ENCODE measurements around the gene GSTM4.
A peak's percentile ranks its signal among the peaks of the same experiment; 100 is the strongest.
"Not testable (repeated sequence)": the region's sequence is repeated elsewhere in the genome, so short reads cannot be mapped to it uniquely, and the experiment has no call there.

The GSTM4 gene

DNA sequence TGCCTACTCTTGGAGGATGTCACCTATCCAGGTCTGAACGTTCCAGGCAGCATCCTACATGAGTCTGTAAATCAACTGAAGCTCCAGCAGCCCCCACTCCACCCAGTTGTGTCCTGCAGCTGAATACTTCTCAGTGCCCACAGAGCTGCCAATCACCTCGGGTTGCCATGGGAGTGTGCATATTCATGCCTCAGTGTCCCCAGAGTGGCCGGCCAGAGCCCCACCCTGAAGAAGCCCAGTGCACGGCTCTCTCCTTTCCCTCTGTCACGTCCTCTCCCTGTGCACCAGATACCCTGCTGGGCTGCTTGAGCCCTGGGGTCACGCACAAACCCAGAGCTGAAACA is 16.1 kb upstream of the GSTM4 start:
- no peak for DNase-seq

DNA sequence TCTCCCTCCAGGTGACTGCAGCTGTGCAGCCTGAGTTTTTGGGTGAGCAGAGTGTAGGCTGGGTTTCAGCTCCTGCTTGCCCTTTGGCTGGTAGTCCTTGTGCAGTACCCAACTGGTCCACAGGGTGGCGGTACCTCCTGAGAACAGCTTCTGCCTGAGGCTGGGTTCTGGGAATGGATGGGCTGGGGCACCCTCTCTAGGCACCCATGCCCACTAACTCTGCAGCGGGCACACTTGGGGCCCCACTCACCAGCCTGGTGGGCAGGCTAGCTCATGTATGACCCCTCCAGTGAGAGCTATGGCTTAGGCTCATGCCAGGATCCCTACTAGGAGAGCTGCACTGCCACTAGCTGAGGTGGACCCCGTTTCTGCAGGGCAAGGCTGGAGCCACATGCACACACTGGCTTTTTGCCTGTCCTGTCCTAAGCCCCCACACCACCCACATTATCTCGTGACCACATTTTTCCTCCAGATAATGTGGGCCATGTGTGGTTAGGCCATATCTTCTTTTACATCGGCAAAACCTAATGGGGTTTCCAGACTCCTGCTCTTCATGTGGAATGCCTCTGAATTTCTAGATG is 15.5 kb upstream of the GSTM4 start:
- DNase-seq: peak; percentile 64

DNA sequence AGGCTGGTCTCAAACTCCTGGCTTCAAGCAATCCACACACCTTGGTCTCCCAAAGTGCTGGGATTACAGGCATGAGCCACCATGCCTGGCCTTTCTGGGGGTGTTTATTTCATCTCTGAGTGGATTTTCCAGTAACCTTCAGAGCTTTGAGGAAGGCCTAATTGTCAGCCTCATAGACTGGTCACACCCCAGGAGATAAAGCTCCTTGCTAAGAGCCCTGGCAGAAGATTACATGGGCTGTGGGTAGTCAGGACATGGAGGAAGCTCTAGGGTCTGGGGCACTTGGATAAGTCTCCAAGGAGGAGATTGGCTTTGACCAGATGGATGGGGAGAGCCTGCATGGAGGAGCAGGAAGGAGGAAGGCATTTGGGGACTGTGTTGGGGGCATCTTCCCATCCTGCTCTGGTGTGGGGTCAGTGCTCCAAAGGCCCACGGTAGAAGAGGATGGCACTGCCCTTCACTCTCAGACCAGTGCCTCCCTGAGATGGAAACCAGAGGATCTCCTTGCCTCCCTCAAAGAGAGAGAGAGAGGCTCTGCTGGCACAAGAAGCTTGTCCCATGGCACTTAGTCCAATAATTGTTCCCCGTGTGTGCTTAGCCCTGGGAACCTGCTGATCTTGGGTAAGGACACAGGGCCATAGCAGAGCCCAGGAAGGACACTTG is 14.7 kb upstream of the GSTM4 start:
- no peak for DNase-seq

DNA sequence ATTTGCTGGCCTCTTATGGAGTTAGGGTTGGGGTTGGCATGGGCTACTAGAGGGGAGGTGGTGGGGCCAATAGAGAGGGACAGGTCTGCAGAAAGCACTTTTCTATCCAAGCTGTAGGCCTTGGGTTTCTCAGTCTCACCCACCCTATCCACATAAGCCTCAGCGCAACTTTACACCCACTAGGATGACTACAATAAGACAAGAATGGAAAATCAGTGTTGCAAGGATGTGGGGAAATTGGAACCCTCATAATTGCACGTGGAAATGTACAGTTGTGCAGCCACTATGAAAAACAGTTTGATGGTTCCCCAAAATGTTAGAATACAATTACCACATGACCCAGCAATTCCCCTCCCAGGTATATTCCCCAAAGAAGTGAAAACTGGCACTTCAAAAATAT is 14.0 kb upstream of the GSTM4 start:
- DNase-seq: no peak

DNA sequence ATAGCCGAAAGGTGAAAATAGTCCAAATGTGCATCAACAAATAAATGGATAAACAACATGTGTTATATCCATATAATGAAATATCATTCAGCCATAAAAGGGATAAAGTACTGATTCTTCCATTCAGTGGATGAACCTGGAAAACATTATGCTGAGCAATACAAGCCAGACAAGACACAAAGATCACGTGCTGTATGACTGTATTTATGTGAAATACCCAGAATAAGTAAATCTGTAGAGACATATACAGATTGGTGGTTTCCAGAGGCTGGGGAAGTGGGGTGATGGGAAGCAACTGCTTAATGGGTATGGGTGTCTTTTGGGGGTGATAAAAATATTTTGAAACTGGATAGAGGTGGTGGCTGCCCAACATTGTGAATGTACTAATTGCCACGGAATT is 13.3 kb upstream of the GSTM4 start:
- no peak for DNase-seq

DNA sequence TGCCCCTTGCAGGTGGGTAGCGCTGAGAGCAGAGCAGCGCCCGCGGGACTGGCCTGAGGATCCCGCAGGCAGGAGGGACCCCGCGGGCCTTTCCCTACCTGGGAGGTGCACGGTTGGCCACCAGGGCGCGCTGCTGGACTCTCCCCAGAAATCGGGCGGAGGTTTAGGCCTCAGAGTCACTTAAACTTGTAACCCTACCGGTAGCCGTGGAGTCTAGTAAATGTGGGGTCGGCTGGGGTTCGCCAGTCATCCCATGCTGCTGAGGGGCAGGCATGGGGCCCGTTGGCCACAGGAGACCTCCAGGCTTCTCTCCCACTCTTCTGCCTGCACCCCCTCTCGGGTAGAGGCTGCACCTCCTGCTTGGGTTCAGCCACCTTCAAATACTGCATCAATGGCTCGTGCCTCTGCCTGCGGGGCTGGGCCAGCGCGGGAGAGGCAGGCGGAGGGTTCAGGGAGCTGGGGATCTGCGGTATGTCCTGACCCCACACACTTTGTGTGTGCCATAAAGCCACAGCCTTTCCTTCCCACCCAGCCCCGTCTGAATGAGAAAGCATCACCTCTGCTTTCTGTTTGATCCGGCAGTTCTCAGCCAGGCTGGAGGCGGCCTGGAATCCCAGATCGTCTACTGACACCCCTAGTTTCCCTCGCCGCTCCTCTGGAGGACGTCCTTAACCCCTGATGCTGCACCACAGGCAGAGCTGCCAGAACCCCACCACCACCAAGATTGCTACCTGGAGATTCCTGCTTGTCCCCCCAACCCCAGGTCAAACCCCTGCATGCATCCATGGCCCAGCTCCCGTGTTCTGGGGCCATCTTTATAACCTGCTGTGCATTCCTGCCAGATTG is 12.3 kb upstream of the GSTM4 start:
- DNase-seq: peak; percentile 62

DNA sequence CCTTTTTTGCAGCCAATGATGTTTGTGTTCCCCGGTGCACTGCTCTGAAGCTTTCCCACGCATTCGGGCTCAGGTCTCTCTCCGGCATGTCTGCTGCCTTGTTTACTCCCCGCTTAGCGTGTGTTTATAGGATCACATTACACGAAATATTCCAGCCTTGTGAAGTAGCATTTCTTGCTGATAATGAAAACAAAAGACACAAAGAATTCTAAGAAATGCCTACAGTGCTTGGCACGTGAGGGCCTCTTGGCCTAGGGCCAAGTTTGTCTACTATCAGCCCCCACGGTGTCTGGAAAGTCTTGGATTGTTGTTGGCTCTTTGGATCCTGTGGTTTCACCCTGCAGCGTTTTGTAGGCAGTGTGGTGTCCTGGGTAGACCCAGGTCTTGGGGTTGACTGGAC is 11.2 kb upstream of the GSTM4 start:
- DNase-seq: peak; percentile 25

DNA sequence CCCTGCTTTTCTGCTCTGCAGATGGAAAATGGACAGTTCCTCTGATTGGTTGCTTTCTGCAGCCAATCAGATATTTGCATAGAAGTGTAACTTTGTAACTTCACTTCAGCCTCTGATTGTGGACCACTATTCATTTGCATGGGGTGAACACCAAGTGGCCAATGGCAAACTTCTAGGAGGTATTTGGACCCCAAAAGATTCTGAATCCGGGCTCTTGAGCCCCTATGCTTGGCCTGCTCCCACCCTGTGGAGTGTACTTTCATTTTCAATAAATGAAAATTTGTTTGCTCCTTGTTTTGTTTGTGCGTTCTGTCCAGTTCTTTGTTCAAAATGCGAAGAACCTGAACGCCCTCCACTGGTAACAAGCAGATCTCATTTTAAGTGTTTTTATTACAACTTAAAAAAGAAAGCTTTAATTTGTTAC is 6.4 kb upstream of the GSTM4 start:
- DNase-seq: peak; percentile 20

DNA sequence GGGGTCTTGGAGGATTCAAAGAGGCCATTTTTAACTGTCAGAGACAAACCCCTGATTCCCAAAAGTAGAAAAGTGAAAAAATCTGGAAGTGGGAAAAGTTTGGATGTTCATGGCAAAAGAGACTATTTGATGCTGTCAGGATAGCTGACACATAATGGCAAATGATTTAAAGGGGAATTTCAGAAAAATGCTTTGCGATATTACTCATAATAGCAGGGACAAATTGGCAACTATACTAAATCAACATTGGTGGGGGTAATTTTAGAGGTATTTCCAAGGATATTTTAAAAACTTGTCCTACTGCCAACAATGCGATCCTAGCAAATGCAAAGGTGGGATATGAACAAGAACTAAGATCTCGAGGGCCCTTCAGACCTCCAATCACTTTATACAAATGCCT is 5.3 kb upstream of the GSTM4 start:
- DNase-seq: no peak

DNA sequence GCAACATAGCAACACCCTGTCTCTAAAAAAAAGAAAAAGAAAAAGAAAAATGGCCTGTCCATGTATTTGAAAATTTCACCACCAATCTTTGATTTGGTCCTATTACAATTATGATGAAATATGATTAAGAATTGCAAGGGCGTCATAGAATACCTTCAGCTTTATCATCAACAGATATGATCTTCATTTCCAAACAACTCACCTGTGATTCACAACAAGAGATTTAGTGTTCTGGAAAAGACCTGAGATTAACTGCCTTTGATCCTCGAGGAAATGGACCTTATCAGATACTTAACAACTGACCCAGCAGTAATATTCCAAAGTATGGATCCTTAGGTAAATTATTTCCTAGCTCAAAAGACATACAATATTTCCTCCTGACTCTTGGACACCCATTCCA is 3.5 kb upstream of the GSTM4 start:
- DNase-seq: no peak

DNA sequence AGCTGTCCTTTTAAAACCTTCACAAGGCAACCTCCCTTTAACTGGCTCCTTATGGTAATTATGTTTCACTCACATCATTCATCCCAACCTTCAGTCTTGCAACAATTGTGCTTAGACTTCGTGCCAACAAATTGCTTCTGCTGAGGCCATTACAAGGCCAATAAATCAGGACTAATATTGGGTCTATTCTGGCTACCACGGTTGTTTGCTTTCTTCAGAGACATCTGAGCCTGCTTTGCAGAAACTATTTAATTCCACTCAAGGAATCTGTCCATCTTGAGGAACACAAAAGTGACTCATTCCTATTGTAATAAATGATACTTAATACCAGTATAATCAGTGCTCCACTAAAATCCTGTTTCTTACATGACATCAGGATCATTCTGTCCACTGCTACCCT is 2.6 kb upstream of the GSTM4 start:
- DNase-seq: no peak

DNA sequence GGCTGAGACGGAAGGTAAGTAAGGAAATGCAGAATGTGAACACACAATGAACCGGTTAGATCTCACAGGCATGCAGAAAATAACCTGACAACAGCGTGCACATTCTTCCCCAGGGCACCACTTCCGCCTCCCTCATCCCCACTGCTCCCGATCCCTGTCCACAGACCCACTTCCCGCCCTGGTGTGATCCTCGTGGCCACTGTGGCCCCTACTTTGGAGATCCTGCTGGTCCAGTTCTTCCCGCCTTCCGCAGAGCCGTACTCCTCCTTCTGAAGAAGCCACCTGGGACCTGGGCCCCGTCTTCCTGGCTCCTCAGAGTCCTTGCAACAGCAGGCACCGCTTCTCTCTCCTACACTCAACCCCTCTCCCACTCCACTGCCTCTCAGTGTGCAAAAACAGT is 1.4 kb upstream of the GSTM4 start:
- DNase-seq: no peak

DNA sequence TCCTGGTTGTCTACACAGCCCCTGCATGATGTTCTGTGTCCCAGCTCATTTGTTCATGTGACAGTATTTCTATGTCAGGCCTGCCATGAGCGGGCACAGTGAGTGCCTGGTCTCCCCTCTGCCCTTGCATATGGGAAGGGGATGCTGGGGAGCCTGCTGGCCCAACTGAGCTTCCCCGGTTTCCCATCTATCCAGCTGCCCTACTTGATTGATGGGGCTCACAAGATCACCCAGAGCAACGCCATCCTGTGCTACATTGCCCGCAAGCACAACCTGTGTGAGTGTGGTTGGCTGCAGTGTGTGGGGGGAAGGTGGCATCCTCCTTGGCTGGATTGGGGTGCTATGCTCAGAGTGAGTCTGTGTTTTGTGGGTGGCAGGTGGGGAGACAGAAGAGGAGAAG is 1.5 kb downstream of the GSTM4 start:
- DNase-seq: no peak

DNA sequence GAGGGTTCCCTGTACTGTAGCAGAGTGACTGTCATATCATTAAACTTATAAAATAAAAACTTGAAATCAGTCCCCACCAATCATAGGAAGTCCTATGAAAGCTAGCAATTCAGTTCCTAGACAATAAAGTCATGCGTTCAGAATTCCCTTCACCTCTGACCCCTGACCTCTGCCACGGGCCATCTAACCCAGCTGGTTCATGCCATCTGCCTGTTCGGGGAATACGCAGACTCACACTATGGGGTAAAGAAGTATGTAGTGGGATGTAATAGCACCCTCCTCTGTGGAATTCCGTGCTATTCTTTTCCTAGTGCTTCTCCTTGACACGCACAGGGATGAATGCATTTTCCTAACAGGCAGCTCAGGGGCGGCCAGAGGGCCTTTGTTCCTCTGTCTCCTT is 2.1 kb downstream of the GSTM4 start:
- no peak for DNase-seq

DNA sequence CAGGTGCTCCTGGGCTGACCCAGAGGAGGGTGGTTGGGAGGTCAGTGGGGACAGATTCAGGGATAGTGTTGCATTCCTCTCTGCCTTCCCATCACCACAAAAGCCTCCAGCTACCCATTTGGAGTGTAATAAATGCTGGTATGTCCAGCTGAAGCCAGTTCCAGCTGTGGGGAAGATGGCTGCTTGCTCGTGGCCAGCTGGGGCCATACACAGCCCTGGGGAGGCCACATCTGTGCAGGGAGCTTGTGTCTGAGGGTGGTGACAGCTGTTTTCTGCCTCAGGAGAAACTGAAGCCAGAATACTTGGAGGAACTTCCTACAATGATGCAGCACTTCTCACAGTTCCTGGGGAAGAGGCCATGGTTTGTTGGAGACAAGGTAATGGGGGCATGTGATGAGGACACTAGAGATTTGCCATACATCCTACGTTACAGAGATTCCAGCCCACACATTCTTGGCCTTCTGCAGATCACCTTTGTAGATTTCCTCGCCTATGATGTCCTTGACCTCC is 2.7 kb downstream of the GSTM4 start:
- DNase-seq: no peak

DNA sequence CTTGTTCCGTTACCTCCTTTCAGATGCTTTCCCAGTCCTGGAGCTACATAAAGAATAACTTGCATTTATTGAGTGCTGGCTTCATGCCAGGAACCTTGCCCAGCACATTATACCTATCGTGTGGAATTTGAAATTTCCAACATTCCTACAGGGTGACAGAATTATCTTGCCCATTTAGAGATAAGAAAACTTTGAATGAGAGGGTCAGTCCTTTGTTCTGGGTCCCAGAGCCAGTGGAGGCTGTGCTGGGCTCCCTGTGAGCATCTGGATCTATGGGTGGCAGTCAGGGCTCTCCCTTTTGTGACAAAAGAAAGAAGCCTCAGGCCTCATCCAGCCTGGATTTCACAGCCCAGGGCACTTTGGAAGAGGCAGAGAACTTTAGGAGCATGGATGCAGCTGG is 3.2 kb downstream of the GSTM4 start:
- no peak for DNase-seq

DNA sequence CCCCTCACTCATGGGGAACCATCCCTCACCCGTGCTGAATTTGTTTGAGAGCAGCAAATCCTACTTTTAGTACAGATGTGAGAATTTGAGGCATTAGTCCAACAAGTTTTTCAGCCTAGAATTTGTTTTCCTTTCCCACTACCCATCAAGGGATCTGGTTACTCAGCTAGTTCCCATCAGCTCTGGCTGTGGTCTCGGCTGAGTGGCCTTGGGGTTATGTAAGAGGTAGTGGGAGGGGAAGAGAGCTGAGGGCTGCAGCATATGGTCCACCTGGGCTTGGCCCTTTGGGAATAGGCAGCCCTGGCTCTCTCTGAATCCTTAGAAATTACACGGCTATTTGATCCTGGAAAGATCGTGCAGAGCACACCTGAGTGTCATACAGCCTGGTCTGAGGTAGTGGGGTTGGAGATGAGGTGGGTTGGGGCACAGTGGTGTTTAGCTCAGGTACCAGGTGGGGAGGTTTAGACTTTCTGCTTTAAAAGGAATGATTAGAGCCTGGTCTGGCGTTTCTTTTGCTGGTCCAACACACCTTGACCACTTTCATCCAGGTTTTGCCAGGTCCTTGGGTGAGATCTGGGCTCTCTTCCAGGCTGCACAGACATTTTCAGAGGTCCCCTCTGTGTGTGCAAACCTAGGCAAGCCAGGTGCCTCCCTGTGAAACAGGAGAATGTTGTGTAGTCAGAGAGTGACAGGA is 4.2 kb downstream of the GSTM4 start:
- no peak for DNase-seq

DNA sequence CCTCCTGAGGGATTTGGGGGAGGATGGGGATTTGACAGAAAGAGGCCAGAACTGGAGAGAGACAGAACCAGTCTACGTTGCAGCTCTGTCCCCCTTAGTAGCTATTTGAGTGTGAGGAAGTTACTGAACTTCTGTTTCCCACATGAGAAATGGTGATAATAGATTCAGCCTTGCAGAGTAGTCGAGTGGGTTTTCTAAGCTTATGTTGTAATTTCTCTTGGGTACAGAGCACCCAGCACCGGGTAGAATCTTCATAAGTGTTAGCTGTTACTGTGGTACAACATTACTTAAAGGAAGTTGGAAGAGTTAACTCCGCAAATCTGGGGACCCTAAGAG is 4.8 kb downstream of the GSTM4 start:
- DNase-seq: not testable (repeated sequence)

DNA sequence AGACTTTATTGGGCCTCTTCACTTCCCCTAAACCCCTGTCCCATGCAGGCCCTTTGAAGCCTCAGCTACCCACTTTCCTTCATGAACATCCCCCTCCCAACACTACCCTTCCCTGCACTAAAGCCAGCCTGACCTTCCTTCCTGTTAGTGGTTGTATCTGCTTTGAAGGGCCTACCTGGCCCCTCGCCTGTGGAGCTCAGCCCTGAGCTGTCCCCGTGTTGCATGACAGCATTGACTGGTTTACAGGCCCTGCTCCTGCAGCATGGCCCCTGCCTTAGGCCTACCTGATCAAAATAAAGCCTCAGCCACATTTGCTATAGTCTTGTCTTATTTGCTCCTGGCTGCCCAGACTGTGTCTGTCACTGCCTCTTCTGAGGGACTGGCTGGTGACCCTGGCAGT is 5.5 kb downstream of the GSTM4 start:
- DNase-seq: no peak

DNA sequence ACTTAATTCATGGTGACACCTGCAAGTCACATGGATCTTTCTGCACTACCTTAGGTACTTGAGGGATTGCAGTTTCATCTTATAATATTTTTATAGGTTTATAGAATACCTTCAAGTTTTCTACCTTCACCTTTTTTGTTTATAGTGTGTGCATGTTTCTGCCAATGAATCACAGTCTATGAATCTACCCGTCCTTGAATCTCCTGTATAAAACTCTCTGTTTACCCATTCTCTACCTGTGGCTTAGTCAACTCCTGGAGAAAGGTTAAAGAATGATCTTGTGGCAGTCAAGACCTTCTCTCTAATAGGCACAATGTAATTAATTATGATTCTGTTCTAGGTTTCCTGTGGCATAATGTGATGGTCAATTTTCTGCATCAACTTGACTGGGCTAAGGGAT is 8.8 kb downstream of the GSTM4 start:
- DNase-seq: no peak

DNA sequence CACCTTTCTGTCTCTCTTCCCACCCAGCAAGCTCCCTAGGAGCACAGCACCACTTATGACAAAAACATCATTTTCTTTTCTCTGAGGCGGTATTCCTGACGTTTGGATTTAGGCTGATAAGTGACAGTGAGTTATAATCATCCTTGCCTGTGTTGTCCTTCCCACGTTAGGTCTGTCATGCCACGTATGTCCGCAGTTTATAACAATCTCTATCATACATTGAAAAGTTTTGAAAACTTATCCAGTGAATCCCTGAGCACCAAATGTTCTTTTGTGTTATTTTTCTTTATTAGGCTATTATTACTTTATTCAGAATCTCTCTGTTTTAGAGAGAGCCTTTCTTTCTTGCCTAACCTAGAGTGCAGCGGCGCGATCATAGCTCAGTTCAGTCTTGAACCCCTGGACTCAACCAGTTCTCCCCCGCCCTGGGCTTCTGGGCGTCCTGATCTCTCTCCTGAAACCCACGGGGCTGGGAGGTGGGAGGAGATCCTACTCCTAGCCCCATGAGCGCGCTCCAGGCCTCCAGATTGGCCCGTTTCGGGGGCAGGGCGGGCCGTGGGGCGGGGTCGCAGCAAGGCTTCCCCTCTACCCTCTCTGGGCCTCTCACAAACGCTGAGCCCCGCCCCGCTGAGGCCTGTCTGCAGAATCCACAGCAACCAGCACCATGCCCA is 11.7 kb downstream of the GSTM4 start, which contains the start of gene GSTM2:
GSTM2 (plus strand) TSS at position 606 of the 671 bp plus-strand sequence; CDS start at position 665, 59 bp downstream.
- peak; percentile 85 for DNase-seq

DNA sequence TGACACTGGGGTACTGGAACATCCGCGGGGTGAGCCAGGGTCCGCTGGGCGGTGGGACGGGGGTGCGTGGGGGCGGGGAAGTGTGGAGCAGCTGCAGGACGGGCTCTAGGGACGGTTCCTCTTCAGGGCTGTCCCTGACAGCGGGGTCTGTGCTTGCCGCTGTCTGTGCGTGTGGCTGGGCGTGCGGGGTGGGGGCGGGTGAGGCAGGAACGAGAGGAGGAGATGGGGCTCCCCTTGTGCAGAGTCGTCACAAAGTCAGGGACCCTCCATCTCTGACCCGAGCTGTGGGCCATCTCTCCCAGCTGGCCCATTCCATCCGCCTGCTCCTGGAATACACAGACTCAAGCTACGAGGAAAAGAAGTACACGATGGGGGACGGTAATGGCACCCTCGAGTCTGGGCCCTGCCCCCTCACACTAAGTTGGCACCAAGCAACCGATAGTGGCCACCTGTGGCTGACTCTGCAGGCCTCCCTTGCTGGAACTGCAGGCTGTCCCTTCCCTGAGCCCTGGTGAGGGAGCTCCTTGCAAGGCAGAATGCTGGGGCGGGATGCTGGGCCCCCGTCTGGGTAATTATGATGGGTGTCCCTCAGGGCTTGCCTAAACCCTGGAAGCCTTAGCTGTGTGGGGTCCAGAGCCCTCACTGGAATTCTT is 12.3 kb downstream of the GSTM4 start:
- DNase-seq: no peak
